A549 (cell line): Measurements from ENCODE around the gene NDNF.

Source experiments
- CEBPB ChIP-seq, 2 experiments: fragments of >200 bp in 1 of 2; sonication (Bioruptor Twin) in 1 of 2; formaldehyde crosslinking in 1 of 2; IDR thresholded peaks; 2 replicates each; pipeline ENCODE4 v1.6.1; 2012 to 2016
- EHMT2 ChIP-seq: fragments of 200-600 bp; sonication (generic); IDR thresholded peaks from 2 replicates; pipeline ENCODE4 v1.6.1; 2016; ENCODE audit warnings: antibody characterized with exemption, low read depth, mild to moderate bottlenecking, moderate library complexity
- JUN ChIP-seq, 2 experiments: fragments of >200 bp; sonication (Bioruptor Twin); formaldehyde crosslinking; IDR thresholded peaks; 2 replicates in 1 of 2; 3 replicates in 1 of 2; pipeline ENCODE4 v1.6.1; 2016 to 2017
- TF ChIP-seq, protein P1 (sequence below): fragments of >200 bp; sonication (Bioruptor Twin); formaldehyde crosslinking; IDR thresholded peaks from 3 replicates; pipeline ENCODE4 v1.5.1; 2016
- TF ChIP-seq, protein P2 (sequence below): fragments of 200-600 bp; sonication (generic); IDR thresholded peaks from 2 replicates; pipeline ENCODE4 v1.6.1; 2016; ENCODE audit warnings: antibody characterized with exemption, mild to moderate bottlenecking, moderate library complexity
- TF ChIP-seq, protein P3 (sequence below): IDR thresholded peaks from 2 replicates; pipeline ENCODE4 v1.6.1; 2012

DNA sequence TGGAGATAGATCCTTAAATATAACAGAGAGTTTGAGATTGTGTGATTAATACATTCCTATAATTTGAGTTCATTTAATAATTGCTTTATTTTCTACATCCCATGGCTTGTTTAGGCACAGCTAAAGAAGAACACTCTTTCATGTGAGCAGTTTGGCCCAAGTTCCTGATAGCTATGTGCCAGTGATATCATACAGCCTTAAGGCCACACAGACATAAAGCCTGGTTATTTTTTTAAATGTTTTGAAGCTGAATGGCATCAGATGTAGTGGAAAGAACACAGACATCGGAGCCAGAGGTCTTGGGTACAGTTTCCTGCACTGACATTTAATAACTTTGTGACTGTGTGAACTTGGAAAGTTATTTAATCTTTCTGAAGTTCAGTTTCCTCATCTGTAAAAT lies 7.0 kb upstream of the NDNF start:
- TF ChIP-seq, protein P1, sequence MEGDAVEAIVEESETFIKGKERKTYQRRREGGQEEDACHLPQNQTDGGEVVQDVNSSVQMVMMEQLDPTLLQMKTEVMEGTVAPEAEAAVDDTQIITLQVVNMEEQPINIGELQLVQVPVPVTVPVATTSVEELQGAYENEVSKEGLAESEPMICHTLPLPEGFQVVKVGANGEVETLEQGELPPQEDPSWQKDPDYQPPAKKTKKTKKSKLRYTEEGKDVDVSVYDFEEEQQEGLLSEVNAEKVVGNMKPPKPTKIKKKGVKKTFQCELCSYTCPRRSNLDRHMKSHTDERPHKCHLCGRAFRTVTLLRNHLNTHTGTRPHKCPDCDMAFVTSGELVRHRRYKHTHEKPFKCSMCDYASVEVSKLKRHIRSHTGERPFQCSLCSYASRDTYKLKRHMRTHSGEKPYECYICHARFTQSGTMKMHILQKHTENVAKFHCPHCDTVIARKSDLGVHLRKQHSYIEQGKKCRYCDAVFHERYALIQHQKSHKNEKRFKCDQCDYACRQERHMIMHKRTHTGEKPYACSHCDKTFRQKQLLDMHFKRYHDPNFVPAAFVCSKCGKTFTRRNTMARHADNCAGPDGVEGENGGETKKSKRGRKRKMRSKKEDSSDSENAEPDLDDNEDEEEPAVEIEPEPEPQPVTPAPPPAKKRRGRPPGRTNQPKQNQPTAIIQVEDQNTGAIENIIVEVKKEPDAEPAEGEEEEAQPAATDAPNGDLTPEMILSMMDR: no peak
- no peak for TF ChIP-seq JUN (IDR thresholded peaks at IDR 0.05)
- no peak for TF ChIP-seq EHMT2
- TF ChIP-seq CEBPB (IDR thresholded peaks at IDR 0.05): no peak
- TF ChIP-seq, protein P2, sequence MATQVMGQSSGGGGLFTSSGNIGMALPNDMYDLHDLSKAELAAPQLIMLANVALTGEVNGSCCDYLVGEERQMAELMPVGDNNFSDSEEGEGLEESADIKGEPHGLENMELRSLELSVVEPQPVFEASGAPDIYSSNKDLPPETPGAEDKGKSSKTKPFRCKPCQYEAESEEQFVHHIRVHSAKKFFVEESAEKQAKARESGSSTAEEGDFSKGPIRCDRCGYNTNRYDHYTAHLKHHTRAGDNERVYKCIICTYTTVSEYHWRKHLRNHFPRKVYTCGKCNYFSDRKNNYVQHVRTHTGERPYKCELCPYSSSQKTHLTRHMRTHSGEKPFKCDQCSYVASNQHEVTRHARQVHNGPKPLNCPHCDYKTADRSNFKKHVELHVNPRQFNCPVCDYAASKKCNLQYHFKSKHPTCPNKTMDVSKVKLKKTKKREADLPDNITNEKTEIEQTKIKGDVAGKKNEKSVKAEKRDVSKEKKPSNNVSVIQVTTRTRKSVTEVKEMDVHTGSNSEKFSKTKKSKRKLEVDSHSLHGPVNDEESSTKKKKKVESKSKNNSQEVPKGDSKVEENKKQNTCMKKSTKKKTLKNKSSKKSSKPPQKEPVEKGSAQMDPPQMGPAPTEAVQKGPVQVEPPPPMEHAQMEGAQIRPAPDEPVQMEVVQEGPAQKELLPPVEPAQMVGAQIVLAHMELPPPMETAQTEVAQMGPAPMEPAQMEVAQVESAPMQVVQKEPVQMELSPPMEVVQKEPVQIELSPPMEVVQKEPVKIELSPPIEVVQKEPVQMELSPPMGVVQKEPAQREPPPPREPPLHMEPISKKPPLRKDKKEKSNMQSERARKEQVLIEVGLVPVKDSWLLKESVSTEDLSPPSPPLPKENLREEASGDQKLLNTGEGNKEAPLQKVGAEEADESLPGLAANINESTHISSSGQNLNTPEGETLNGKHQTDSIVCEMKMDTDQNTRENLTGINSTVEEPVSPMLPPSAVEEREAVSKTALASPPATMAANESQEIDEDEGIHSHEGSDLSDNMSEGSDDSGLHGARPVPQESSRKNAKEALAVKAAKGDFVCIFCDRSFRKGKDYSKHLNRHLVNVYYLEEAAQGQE: no peak
- TF ChIP-seq, protein P3, sequence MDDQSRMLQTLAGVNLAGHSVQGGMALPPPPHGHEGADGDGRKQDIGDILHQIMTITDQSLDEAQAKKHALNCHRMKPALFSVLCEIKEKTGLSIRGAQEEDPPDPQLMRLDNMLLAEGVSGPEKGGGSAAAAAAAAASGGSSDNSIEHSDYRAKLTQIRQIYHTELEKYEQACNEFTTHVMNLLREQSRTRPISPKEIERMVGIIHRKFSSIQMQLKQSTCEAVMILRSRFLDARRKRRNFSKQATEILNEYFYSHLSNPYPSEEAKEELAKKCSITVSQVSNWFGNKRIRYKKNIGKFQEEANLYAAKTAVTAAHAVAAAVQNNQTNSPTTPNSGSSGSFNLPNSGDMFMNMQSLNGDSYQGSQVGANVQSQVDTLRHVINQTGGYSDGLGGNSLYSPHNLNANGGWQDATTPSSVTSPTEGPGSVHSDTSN: no peak
